GM18502 (cell line): ENCODE data around the gene MCU.
"Not testable (repeated sequence)": the region's sequence is repeated elsewhere in the genome, so short reads cannot be mapped to it uniquely, and the experiment has no call there.

Experiments
- ATAC-seq: cut with Tn5 transposase; IDR thresholded peaks from one replicate; pipeline ENCODE4 v1.9.1; 2021; ENCODE audit warnings: mild to moderate bottlenecking; ENCODE audit not compliant: unreplicated experiment, poor library complexity

MCU gene

DNA sequence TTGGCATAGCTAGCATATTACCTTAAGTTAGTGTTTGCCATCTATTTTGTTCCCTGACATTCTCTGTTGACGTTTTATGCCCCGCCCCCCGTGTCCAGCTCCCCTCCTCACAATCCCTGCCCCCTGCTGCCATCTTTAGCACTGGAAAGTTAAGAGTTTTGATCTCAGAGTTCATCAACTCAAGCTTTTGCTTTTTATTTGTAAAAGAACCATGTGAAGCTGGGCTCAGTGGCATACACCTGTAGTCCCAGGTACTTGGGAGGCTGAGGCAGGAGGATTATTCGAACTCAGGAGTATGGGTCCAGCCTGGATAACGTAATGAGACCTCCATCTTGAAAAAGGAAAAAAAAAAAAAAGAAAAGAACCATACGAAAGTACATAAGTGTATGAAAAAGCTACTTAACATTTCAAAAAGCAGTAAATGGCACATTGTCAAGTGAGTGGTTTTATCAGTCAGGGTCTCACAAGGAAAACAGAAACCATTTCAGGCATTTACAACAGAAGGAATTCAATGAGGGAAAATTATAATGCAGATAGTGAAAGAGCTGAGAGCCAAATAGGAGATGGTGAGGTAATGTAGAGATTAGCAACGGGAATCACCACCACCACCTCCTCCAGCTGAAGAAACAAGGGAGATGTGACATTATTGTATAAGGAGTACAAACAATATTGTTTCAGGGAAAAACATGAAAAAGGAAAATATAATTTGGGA is 64.9 kb downstream of the MCU start:
- ATAC-seq: no peak

- ATAC-seq: no peak
Measured at GRCh38 chr10:72757732-72758131, 65.8 kb downstream of the MCU start.

DNA sequence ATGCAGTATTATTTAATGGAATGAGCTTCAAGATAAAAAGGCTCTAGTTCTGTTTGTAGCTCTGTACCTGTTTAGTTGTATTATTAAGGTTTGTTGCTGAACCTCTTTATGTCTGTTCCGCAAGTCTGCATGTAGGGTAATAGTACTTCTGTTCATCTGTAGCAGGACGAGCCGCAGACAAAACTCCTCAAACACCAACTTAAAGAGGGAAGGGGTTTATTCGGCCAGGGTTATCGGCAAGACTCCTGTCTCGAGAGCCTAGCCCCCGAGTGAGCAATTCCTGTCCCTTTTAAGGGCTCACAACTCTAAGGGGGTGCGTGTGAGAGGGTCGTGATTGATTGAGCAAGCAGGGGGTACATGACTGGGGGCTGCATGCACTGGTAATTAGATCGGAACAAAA is 67.0 kb downstream of the MCU start:
- ATAC-seq: not testable (repeated sequence)

GRCh38 chr10:72759584-72759983 is 67.6 kb downstream of the MCU start:
- no peak for ATAC-seq

DNA sequence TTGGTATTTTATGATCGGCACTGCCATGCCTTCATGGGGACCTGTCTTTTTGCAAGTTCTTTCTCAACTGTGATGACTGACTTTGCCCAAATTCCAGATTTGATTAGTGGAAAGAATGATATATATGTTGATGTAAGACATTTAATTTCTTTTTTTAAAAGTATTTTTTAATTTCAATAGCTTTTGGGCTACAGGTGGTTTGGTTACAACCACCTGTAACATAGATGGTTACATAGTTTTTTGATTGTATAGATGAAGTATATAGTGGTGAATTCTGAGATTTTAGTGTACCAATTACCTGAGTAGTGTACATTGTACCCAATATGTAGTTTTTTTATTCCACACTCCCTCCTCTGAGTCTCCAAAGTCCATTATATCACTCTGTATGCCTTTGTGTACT is 69.6 kb downstream of the MCU start:
- no peak for ATAC-seq

GRCh38 chr10:72762042-72762441 is 70.1 kb downstream of the MCU start:
- no peak for ATAC-seq

DNA sequence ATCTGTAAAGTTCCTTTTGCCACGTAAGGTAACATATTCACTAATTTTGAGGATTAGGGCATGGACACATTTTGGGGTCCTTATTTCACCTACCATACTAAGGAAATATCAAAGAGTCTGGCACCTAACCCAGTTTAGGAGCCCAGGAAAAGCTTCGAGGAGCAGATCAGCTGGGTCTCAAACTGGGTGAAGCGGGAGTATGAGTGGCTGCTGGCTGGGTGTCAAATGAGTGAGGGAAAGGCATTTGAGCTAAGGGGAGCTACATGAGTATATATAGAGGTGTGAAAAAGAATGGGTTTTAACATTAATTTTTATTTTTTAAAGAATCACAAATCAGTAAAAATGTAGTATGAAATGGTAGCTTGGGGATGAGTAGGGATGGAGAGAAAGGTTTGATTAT is 71.3 kb downstream of the MCU start:
- ATAC-seq: no peak

- ATAC-seq: no peak
Measured at GRCh38 chr10:72764151-72764550, 72.2 kb downstream of the MCU start.

DNA sequence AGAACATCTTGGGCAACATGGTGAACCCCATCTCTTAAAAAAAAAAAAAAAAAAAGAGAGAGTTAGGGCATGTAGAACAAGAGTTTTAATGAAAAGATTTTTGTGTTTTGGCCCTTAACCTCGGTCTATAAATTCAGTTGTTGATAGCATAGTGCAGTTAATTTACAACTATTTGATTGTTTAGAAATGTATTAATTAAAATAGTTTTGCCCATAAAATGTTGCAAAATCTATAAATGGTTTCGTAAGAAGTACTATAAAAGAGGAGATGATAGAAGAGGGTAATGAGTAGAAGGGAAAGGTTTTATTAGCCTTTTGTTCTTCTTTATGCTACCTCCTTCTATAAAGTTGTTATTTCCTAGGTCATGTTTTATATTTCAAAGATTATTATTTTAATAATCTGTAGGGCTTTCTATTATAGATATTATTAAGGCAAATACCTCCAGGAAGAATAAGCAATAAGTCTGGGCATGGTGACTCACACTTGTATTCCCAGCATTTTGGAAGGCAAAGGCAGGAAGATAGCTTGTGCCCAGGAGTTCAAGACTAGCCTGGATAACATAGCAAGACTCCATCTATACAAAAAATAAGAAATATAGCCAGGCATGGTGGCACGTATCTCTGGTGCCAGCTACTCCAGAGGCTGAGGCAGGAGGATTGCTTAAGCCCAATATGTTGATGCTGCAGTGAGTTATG is 73.3 kb downstream of the MCU start:
- ATAC-seq: no peak

GRCh38 chr10:72771195-72771594 is 79.3 kb downstream of the MCU start:
- not testable (repeated sequence) for ATAC-seq

- ATAC-seq: no peak
Measured at GRCh38 chr10:72772031-72772430, 80.1 kb downstream of the MCU start.

GRCh38 chr10:72779874-72780273 is 87.9 kb downstream of the MCU start:
- no peak for ATAC-seq

GRCh38 chr10:72782649-72783330 is 90.8 kb downstream of the MCU start:
- ATAC-seq: no peak

DNA sequence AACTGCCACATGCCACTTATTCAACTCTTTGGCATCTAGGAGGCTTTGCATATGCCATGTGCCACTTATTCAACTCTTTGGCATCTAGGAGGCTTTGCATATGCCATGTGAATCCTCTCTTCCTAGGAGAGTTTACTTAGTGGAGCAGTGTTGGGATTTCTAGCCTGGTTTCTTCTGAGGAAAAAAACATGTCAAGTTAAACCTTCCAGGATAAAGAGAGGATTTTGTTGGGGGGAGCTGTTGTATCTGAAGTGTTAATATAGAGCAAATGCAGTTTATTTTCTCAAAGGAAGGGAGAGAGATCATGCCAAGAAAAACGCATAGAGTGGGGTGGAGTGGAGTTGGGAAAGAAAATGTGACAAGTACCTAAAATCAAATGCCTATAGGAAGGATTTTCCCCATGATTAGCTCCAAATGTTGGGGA is 91.5 kb downstream of the MCU start:
- no peak for ATAC-seq

DNA sequence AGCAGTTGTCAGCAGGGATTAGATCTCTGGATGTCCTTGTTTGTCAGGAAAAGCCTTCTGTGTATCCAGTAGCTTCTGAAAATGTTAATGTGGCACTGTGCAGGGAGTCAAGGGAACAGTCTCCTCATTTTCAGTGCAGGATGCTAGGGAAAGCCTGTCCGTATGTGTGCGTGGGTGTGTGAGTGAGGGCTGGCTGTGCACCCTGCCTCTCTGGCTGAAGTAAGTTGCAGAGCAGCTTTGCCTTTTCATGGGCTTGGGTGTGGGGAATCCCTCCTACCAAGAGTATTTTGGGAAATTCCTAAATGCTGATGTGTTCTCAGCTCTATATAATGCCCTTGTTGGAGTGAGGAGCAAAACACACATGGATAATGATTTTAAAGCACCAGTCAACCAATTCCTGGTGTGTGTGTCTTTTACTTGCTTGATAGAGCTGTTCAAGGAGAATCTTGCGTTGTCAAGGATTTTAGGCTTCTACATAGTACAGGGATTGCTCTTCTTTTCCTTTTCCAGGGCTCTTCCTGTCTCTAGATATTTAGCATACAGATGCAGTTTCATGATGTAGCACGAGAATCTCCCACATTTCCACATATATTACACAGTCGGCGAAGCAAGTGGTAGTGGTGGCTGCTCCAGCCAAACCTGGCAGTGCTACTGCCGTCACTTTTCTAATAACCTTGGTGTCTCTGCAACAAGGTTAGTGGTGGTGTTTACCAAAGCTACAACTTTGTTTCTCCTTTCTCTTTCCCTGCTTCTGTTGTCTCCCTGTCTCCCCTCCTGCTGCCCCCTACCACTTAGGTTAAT is 92.8 kb downstream of the MCU start:
- ATAC-seq: no peak

- no peak for ATAC-seq
Measured at GRCh38 chr10:72785409-72785808, 93.5 kb downstream of the MCU start.

- no peak for ATAC-seq
Measured at GRCh38 chr10:72790216-72790990, 98.5 kb downstream of the MCU start.

DNA sequence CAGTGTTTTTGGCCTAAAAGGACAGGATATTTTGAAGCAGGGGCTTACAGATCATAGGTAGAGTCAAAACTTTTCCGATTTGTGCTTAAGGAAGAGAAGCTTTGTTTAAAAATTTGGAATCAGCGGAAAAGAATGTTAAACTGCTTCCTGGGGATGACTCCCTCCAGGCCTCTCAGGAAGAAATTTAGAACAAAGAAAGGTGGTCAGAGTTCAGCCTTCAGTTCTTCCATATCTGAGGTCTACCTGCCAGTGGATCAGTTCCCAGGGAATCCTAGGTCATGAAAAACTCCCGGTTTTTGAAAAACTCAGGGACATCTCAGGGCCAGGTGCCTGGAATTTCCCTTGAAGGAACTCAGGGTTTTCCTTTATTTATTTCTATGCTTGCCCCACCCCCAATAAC is 100.3 kb downstream of the MCU start:
- no peak for ATAC-seq

GRCh38 chr10:72793752-72794151 is 101.8 kb downstream of the MCU start:
- ATAC-seq: no peak

DNA sequence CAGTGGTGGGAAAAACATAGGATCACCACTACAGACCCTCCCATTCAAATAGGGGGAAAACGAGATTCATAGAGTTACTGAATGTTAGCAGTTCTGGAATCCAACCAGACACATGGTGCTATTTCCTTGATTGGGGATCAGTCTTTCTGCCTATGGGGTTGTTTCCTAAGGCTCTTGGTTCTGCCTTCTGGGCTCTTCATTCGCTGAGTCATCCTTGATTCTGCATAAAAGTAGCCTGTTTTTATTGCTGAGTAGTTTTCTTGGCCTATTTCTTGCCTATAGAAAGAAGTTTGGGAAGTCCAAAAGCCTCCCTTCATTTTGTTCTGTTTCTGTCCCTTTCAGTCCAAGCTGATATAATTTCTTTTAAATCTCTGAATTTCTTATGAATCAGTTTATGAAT is 102.3 kb downstream of the MCU start:
- ATAC-seq: no peak
